Adipocyte (in vitro differentiated cells): ENCODE data around the gene ZNF616.
A peak's percentile ranks its signal among the peaks of the same experiment; 100 is the strongest.
"Not testable (repeated sequence)": the region's sequence is repeated elsewhere in the genome, so short reads cannot be mapped to it uniquely, and the experiment has no call there.

ENCODE experiments used
- DNase-seq: peaks from one replicate; pipeline ENCODE4 v3.0.0-alpha.2; 2015; ENCODE audit warnings: low read depth
- H3K27me3 ChIP-seq: replicated peaks from 2 replicates; pipeline ENCODE4 v1.7.0; 2013; ENCODE audit warnings: mild to moderate bottlenecking, low read length, moderate library complexity; ENCODE audit not compliant: control insufficient read depth, insufficient read depth
- H3K36me3 ChIP-seq: 2 replicates; pipeline ENCODE4 v1.7.0; 2013; ENCODE audit warnings: low read length, mild to moderate bottlenecking, moderate library complexity; ENCODE audit not compliant: control insufficient read depth, insufficient read depth, severe bottlenecking
- H3K4me1 ChIP-seq: 2 replicates; pipeline ENCODE4 v1.7.0; 2013; ENCODE audit warnings: mild to moderate bottlenecking, low read length, moderate library complexity; ENCODE audit not compliant: control insufficient read depth, insufficient read depth
- H3K4me3 ChIP-seq: 2 replicates; pipeline ENCODE4 v1.7.0; 2013; ENCODE audit warnings: mild to moderate bottlenecking, low read length, moderate library complexity
- H3K9ac ChIP-seq: 2 replicates; pipeline ENCODE4 v1.7.0; 2013; ENCODE audit warnings: mild to moderate bottlenecking, low read length, moderate library complexity
- H3K9me3 ChIP-seq: 2 replicates; pipeline ENCODE4 v1.7.0; 2013; ENCODE audit warnings: mild to moderate bottlenecking, low read length, moderate library complexity; ENCODE audit not compliant: control insufficient read depth

Gene ZNF616

DNA sequence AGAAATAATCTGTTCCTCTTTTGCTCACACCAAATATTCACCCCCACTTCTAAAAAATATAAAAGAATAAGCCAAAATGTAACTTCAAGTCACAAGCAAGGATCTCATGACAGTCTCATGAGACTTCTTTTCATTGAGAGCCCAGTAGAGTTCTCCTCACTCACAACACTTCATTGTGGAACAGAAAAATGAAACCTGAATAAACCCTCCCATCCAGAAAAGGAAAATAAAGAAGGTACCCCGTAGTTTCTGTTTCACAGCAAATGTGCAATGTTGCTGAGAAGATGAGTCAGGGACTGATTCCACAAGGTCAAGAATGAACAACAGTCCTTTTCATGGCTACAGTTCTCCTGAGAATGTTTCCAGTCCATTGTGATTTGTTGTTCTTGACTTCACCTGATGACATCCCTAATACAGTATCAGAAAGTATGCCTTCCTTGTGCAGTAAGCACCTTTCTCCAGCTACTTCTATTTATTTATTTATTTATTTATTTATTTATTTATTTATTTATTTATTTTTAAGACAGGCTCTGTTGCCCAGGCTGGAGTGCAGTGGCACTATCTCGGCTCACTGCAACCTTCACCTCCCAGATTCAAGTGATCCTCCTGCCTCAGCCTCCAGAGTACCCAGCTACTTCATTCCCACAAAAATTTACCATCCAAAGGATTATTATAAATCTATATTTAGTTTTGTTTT, 37.7 kb downstream of the ZNF616 start:
- Histone ChIP-seq H3K4me1 (no peaks in the 10 kb centered on the region), H3K36me3 (no peaks in the 10 kb centered on the region), H3K9ac (no peak overlapping the region), H3K4me3 (no peak overlapping the region), H3K27me3 (no peaks in the 10 kb centered on the region), H3K9me3 (peaks cover 72% of the 10 kb centered on the region)
- DNase-seq: no peak

DNA sequence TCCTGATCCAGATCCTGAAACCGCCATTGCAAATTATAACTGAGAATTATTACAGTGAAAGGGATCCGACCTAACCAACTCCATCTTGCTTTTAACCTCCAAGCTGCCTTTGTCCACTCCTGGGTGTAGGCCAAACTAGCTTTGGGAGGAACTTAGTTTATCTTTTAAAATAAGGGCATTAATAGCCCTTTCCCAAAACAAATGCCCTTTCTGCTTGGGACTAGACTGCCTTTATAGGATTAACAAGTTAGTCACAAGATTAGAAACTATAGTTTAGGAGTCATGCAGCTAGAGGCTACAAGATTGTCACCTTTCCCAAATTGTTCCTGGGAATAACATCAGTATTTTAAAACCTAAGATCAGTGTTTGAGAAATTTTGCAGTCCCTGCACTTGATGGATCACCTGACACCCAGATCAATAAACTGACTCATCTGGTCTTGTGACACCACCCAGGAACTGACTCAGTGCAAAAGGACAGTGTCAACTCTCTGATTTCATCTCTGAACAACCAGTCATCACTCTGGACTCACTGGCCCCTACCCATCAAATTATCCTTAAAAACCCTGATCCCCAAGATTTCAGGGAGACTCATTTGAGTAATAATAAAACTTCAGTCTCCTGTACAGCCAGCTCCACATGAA, 40.1 kb downstream of the ZNF616 start:
- Histone ChIP-seq H3K4me3 (no peak overlapping the region), H3K4me1 (no peaks in the 10 kb centered on the region), H3K27me3 (no peaks in the 10 kb centered on the region), H3K9me3 (peaks cover 54% of the 10 kb centered on the region), H3K9ac (no peak overlapping the region), H3K36me3 (no peaks in the 10 kb centered on the region)
- DNase-seq: no peak

DNA sequence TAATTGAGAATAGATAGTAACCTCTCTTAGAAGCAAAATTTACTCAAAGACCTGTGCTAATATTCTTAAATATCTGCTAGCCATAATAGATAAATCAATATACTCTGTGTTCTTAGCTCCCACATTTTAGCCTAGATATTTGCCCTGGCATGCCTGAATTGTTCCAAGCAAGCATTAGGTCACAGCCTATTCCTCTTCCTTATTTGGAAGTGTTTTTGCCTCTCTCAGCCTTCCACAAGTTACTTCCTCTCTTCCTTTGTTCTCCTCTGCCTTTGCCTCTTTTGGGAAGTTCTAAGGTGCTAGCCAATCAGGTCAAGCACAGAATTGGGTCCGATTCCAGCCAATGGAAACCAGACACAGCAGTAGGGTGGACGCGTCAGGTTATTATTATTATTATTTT, 43.3 kb downstream of the ZNF616 start:
- not testable (repeated sequence) for H3K27me3 ChIP-seq, H3K9ac ChIP-seq, DNase-seq
- peaks cover 16% of the 10 kb centered on the region for H3K36me3 ChIP-seq
- H3K4me1 ChIP-seq: peaks cover 11% of the 10 kb centered on the region
- peaks cover 25% of the 10 kb centered on the region for H3K9me3 ChIP-seq
- H3K4me3 ChIP-seq: peak overlapping the region; percentile 69

DNA sequence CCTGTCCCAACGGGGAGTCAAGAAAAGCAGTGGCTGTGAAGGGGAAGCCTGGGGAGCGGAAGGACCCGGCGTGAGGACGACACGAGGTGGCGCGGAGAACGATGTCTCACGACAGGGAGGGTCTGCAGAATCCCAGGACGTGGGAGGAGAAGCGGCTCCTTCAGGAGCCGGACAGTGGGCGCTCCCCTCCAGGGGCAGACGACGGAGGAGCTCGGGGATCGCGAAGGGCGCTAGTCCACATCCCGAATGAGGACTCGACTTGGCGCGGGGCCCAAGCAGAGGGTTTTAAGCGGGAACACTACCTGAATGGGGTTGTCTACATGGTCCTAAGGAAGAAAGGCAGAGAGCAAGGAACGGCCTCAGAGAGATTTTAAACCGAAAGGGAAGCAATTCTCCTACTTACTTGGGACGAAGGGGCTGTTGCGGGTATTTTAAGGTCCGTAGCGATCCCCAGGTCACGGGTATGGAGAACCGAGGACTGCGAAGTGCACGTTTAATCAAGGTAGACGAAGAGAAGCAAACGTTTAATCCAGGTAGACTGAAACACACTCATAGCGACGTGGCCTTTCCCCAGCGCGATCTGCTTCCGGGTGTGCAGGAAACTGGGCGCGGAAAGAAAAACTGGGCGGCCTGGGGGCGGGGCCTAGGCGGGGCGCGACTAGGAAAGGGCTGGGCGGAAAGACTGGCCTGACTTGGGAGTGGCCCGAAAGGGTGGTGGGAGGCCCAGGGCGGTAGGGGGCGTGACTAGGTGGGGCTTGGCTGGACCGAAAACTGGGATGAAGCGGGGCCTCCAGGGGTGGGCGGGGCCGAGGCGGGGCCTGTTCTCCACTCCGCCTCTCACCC, 44.3 kb downstream of the ZNF616 start, which contains the start of gene ZNF841:
ZNF841 (minus strand) TSS at position 594 of the 843 bp plus-strand sequence. CDS start 10,964 bp downstream, outside the sequence.
- H3K27me3 ChIP-seq: no peaks in the 10 kb centered on the region
- H3K9ac ChIP-seq: peak within 1 kb of the TSS; percentile 99
- peaks cover 11% of the 10 kb centered on the region for H3K4me1 ChIP-seq
- peak; percentile 98 for DNase-seq
- H3K9me3 ChIP-seq: peaks cover 23% of the 10 kb centered on the region
- H3K4me3 ChIP-seq: peak within 1 kb of the TSS; percentile 100
- H3K36me3 ChIP-seq: peaks cover 26% of the 10 kb centered on the region

DNA sequence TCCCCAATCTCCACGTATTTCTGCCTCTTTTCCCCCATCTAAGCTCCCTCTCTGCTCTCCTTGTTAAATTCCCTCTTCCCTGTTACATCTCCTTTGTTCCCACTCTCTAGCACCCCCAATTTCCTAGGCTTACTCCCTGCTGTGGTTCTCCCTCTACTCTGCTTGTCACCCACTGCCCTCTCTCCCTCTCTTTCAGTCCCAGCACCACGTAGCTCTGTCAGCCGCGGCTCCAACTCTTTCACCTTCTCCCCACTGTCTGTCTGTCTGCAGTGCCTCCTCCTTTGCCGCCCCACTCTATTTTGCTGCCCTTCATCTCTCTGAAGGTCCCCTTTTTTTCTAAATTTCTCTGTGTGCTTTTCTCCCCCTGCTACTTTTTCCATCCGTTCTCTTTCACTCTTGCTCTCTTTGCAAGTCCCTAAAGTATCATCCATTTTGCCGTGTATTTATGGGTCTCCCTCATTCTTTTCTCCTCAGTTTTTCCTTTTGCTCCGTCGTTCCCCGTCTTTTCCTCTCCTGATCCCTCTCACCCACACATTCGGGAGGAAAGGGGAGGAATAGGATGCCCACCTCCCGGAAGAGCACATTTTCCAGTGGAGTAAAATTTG, 45.1 kb downstream of the ZNF616 start:
- peak; percentile 30 for DNase-seq
- peaks cover 33% of the 10 kb centered on the region for H3K36me3 ChIP-seq
- peak overlapping the region; percentile 99 for H3K9ac ChIP-seq
- peaks cover 11% of the 10 kb centered on the region for H3K4me1 ChIP-seq
- peaks cover 23% of the 10 kb centered on the region for H3K9me3 ChIP-seq
- H3K27me3 ChIP-seq: no peaks in the 10 kb centered on the region
- H3K4me3 ChIP-seq: peak overlapping the region; percentile 100

DNA sequence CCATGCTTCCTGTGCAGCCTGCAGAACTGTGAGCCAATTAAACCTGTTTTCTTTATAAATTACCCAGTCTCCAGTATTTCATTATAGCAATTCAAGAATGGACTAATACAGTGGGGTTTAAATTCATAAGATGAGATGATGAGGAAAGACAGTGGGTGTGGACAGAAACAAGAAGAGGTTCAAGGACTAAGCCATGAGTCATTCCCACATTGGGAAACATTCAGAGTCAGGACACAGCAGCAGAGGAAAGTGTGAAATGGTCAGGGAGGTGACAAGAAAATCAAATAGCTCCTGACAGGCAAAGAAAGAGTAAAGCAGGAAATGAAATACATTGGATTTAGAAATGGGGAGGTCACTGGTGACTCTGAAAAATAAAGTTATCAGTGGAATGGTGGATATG, 53.3 kb downstream of the ZNF616 start:
- peaks cover 33% of the 10 kb centered on the region for H3K9me3 ChIP-seq
- peaks cover 4% of the 10 kb centered on the region for H3K4me1 ChIP-seq
- H3K27me3 ChIP-seq: no peaks in the 10 kb centered on the region
- DNase-seq: peak; percentile 52
- H3K9ac ChIP-seq: no peak overlapping the region
- H3K4me3 ChIP-seq: no peak overlapping the region
- peaks cover 93% of the 10 kb centered on the region for H3K36me3 ChIP-seq

DNA sequence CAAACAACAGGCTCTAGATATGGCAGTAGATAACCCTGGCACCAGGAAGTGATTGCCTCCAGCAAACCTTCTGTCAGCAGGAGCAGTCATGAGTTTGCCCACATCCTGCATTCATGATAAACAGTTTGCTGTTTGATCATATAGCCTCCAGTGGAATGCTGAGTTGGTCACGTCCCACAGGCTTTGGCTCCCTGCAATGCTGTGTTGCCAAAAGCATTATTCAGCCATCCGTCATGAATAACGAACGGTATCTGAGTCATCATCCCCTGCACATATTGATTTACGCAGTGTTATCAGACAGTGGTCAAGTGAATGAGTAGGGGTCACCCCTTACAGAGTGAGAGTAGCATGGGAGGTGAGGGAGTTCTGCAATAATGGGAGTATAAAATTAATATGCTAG, 69.2 kb downstream of the ZNF616 start:
- no peak for DNase-seq
- Histone ChIP-seq H3K4me3 (peak overlapping the region; percentile 39), H3K9me3 (peaks cover 99% of the 10 kb centered on the region), H3K9ac (no peak overlapping the region), H3K36me3 (peaks cover 99% of the 10 kb centered on the region), H3K27me3 (no peaks in the 10 kb centered on the region), H3K4me1 (no peaks in the 10 kb centered on the region)

DNA sequence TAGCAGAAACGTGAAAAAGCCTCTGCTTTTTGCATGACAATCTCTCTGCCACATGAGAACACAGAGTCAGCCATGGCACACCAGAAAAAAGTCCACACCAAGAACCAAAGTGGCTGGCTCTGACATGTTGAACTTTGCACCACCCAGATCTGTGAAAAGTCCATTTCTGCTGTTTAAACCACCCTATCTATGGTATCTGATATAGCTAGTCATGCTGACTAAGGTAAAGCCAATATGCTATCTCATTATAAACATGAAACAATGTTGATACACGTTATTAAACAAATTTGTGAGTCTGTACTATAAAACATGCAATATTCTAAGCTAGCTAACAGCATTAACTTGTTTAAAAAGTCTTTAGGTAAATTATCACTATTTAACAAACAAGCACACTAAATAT, 70.1 kb downstream of the ZNF616 start:
- Histone ChIP-seq H3K9me3 (peaks cover 99% of the 10 kb centered on the region), H3K36me3 (peaks cover 99% of the 10 kb centered on the region), H3K4me1 (no peaks in the 10 kb centered on the region), H3K4me3 (peak overlapping the region; percentile 25), H3K27me3 (no peaks in the 10 kb centered on the region), H3K9ac (no peak overlapping the region)
- no peak for DNase-seq

DNA sequence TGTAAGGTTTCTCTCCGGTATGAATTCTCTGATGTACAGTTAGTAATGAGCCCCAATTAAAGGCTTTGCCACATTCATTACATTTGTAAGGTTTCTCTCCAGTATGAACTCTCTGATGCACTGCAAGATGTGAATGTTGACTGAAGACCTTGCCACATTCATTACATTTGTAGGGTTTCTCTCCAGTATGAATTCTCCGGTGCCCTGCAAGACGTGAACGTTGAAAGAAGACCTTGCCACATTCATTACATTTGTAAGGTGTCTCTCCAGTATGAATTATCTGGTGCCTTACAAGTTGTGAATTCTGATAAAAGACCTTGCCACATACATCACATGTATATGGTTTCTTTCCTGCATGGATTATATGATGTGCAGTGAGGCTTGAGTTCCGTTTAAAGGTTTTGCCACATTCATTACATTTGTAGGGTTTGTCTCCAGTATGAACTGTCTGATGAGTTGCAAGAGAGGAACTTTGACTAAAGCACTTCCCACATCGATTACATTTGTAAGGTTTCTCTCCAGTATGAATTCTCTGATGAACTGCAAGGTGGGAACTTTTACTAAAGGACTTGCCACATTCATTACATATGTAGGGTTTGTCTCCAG, 73.4 kb downstream of the ZNF616 start:
- Histone ChIP-seq H3K27me3 (no peaks in the 10 kb centered on the region), H3K4me1 (no peaks in the 10 kb centered on the region), H3K9me3 (peaks cover 97% of the 10 kb centered on the region), H3K9ac (no peak overlapping the region), H3K36me3 (peaks cover 97% of the 10 kb centered on the region), H3K4me3 (peak overlapping the region; percentile 77)
- DNase-seq: no peak

DNA sequence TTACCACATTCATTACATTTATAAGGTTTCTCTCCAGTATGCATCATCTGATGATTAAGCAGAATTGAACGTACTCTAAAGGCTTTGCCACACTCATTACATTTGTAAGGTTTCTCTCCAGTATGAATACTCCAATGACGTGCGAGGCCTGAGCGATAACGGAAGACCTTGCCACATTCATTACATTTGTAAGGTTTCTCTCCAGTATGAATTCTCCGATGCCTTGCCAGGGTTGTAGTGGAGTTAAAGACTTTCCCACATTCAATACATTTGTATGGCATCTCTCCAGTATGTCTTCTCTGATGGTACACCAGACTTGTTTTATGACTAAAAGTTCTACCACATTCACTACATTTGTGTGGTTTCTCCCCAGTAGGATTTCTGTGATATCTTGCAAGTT, 74.3 kb downstream of the ZNF616 start:
- peaks cover 97% of the 10 kb centered on the region for H3K36me3 ChIP-seq
- peaks cover 97% of the 10 kb centered on the region for H3K9me3 ChIP-seq
- H3K9ac ChIP-seq: no peak overlapping the region
- H3K4me1 ChIP-seq: no peaks in the 10 kb centered on the region
- peak overlapping the region; percentile 77 for H3K4me3 ChIP-seq
- DNase-seq: no peak
- H3K27me3 ChIP-seq: no peaks in the 10 kb centered on the region
